GM20000 (cell line): ENCODE measurements around the gene PPP1R9A.

Experiments used
- DNase-seq: peaks from one replicate; pipeline ENCODE4 v3.0.0; 2012; ENCODE audit warnings: low spot score
- TF ChIP-seq, protein P1 (sequence below): IDR thresholded peaks from 2 replicates; pipeline ENCODE4 v1.5.1; 2012; ENCODE audit warnings: mild to moderate bottlenecking, control low read depth; ENCODE audit errors: extremely low read depth, missing control alignments

The PPP1R9A gene

DNA sequence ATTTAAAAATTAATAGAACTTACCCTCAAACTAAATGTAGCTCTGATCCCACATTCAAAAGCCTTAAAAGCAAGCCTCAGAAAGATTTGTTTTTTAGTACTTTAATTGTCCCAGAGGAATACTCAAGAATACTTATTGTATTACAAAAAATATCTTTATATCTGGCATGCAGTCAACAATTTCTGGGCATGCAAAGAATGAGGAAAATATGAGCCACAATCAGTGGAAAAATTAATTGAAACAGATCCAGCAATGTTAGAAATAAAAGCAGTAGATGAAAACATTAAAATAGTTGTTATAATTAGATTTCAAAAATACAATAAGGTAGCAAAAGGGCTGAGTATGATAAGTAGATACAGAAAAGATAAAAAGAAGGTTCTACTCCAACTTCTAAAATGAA is 262.3 kb downstream of the PPP1R9A start:
- TF ChIP-seq, protein P1, sequence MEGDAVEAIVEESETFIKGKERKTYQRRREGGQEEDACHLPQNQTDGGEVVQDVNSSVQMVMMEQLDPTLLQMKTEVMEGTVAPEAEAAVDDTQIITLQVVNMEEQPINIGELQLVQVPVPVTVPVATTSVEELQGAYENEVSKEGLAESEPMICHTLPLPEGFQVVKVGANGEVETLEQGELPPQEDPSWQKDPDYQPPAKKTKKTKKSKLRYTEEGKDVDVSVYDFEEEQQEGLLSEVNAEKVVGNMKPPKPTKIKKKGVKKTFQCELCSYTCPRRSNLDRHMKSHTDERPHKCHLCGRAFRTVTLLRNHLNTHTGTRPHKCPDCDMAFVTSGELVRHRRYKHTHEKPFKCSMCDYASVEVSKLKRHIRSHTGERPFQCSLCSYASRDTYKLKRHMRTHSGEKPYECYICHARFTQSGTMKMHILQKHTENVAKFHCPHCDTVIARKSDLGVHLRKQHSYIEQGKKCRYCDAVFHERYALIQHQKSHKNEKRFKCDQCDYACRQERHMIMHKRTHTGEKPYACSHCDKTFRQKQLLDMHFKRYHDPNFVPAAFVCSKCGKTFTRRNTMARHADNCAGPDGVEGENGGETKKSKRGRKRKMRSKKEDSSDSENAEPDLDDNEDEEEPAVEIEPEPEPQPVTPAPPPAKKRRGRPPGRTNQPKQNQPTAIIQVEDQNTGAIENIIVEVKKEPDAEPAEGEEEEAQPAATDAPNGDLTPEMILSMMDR, result no peak
- no peak for DNase-seq

DNA sequence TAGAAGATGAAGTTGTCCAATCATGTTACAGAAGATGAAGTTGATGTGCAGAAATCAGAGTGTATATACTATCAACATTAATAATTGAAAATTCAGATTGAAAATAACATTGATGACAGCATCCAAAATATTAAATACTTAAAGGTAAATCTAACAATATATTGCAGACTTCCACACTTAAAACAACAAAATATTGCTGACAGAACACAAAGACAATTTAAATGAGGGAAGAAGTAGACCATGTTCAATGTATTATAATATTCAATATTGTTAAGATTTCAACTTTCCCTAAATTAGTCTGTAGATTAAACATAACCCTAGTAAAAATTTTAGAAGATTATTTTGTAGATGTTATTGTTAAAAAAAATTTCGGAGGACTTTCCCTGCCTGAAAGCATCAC is 265.0 kb downstream of the PPP1R9A start:
- DNase-seq, result no peak
- TF ChIP-seq, protein P1, result no peak

DNA sequence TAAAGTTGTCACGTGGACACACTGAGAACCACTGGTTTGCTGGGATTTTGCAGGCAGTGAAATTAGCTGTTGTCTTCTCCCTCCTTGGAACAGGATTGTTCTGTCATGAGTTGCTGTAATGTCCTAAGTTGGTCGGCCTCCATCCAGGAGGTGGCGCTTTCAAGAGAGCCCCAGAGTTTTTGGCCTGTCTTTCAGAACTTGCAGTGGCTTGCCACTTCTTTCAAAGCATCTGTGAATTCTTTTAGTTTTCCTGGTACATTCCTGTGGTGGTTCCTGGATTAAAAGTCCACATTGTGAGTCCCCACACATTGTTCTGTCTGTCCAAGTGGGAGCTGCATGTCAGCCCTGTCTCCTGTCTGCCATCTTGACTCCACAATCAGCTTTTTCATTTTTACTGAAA is 283.1 kb downstream of the PPP1R9A start:
- TF ChIP-seq, protein P1, result no peak
- no peak for DNase-seq

DNA sequence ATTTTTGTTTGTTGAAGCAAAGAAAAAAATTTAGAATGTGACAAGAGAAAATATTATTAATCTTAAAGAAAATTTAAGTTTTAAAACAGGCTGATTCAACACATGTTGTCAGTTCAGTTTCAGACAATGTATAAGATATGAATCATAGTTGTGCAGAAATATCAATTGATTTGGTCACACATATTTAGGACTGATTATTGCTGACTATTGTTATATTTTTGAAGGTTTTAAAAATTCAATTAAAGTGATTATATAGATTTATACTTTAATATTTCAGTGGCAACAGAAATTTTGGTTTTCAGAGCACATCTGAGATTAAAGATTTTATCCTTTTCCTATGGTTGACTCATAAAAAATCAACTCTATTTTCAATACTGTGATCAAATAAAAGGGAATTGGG is 284.4 kb downstream of the PPP1R9A start:
- no peak for DNase-seq
- TF ChIP-seq, protein P1, result no peak

DNA sequence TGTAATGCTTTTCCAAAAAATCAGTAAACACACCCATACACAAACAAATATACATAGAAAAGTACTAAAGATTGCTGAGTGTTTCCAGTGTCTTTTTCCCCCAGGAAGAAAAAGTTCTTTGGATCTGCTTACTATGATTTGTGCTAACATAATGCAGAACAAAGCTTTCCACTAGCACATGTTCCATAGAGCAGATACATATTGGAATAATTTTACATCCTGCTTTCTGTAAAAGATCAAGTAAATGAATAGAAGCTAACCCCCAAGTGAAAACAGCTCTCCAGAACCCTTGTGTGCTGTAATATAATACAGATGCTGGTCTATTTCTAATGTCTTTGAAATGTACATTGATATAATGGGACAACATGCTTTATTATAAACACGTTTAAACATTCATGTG is 291.5 kb downstream of the PPP1R9A start:
- no peak for DNase-seq

DNA sequence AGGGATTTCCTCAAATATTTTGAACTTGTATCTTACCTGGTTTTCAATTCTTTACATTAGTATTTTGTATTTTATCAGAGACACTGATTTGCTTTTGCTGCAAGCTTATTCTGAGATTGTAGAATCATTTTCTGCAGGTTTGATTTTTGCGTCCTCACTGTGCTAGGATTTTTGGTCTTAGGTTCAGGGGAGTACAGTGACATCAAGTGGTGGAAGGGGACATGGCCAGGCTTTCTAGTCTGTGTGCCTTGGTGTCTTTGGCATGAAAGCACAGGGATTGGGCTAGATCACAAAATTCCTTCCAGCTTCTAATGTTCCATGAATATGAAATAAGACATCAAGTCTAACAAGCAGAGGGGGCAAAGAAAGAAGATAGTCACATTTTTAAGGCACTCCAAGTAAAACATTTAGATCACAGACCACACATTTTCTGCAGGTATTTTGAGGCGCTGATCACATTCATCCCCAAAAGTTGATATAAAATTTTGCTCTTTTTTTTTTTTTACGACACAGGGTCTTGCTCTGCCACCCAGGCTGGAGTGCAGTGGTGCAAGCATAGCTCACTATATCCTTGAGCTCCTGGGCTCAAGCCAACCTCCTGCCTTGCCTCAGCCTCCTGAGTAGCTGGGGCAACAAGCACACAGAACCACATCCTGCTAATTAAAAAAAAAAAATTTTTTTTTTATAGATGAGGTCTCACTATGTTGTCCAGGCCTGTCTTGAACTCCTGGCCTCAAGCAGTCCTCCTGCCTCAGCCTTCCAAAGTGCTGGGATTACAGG is 292.6 kb downstream of the PPP1R9A start:
- DNase-seq, result peak; percentile 20

More for the DNA sequence above, 291.5 kb downstream of the PPP1R9A start:
- TF ChIP-seq, protein P1, result no peak

DNA sequence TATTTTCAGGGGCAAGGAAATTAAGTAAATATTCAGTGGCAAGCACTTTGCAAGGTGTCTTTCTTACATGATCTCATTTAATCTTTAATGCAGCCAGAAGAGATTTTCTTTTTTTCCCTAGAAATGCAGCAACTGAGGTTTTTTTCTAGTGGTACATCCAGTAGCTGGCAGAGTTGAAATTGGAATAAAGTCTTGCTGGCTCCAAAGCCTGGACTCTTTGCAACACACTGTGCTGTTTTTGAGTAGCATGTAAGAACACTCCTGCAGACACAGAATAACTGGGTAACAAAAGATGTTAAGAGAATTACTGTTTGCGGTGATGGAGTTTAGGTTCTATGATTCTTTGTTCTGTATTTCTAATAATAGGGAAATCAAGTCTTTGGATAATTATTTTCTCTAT is 293.3 kb downstream of the PPP1R9A start:
- no peak for DNase-seq
- TF ChIP-seq, protein P1, result no peak

More for the DNA sequence above, 292.6 kb downstream of the PPP1R9A start:
- TF ChIP-seq, protein P1, result peak; percentile 20
